Endothelial cell of umbilical vein (primary cell): ENCODE results near the gene UBA6. TPM values are rescaled to one million over a fixed set of nuclear protein-coding genes. Genes with fewer than 3 reads are reported as not detected.

Experiments used
- BruUV-seq: library from RNA; stranded (reverse); fragments of 400-500 nt; replicated peaks from 2 replicates; lab custom pipeline; 2021; lab: Mats Ljungman, UMichigan
- CTCF ChIA-PET: fragments of 300-600, 350-600 bp; sonication (Branson Sonifier 250); formaldehyde crosslinking; loops from one replicate; lab custom pipeline; 2021; ENCODE audit warnings: antibody characterized with exemption, inconsistent platforms; lab: Charles Lee
- POLR2A ChIA-PET: fragments of 300-600, 350-600 bp; sonication (Branson Sonifier 250); formaldehyde crosslinking; loops from one replicate; lab custom pipeline; 2021; ENCODE audit warnings: antibody characterized with exemption, inconsistent platforms; lab: Charles Lee
- DNase-seq: peaks from one replicate; pipeline ENCODE4 v3.0.0-alpha.2; 2011; ENCODE audit warnings: low read depth, low spot score
- FAIRE-seq: peaks from 2 replicates; lab custom pipeline; 2011; peaks lifted over from hg19 to GRCh38; lab: Jason Lieb, UNC
- H2AFZ ChIP-seq: 2 replicates; pipeline ENCODE4 v1.6.0; 2012; ENCODE audit warnings: low read depth, low read length, control low read depth, inconsistent platforms
- H3K27ac ChIP-seq: 2 replicates; pipeline ENCODE4 v1.5.1; 2011; ENCODE audit warnings: low read depth, mild to moderate bottlenecking, control low read depth, low read length, moderate library complexity; ENCODE audit not compliant: insufficient read depth
- H3K27me3 ChIP-seq, 2 experiments: 2 replicates each; pipeline versions ENCODE4 v1.6.0 to v1.6.1; 2011; ENCODE audit warnings: low read length in 2 of 2, mixed read lengths in 1 of 2; ENCODE audit not compliant: control insufficient read depth in 2 of 2, insufficient read depth in 2 of 2
- H3K36me3 ChIP-seq, 2 experiments: 2 replicates in 1 of 2; 3 replicates in 1 of 2; pipeline ENCODE4 v1.5.1; 2011; ENCODE audit warnings: low read length in 2 of 2, mild to moderate bottlenecking in 1 of 2, moderate library complexity in 1 of 2; ENCODE audit not compliant: control insufficient read depth in 2 of 2, insufficient read depth in 2 of 2; ENCODE audit errors: extremely low read depth in 1 of 2
- H3K4me1 ChIP-seq: 3 replicates; pipeline ENCODE4 v1.5.1; 2011; ENCODE audit warnings: mild to moderate bottlenecking, low read length; ENCODE audit not compliant: control insufficient read depth, insufficient read depth; ENCODE audit errors: extremely low read depth
- H3K4me2 ChIP-seq: 2 replicates; pipeline ENCODE4 v1.6.1; 2011; ENCODE audit warnings: low read length, control low read depth, mixed read lengths; ENCODE audit not compliant: insufficient read depth
- H3K4me3 ChIP-seq, 3 experiments: fragments of 200-600 bp in 1 of 3; sonication (generic), shearing (Covaris generic) in 1 of 3; replicated peaks in 1 of 3; 2 replicates each; pipeline ENCODE4 v1.5.1; 2011 to 2016; ENCODE audit warnings: control low read depth in 3 of 3, low read length in 3 of 3, mild to moderate bottlenecking in 2 of 3, inconsistent platforms in 1 of 3, low read depth in 1 of 3, moderate library complexity in 1 of 3; ENCODE audit not compliant: insufficient read depth in 1 of 3
- H3K79me2 ChIP-seq: 2 replicates; pipeline ENCODE4 v1.6.0; 2012; ENCODE audit warnings: low read length, inconsistent platforms; ENCODE audit not compliant: control insufficient read depth, insufficient read depth
- H3K9ac ChIP-seq: replicated peaks from 2 replicates; pipeline ENCODE3; 2011; ENCODE audit warnings: low read length, control low read depth; ENCODE audit not compliant: insufficient read depth; ENCODE audit errors: extremely low read depth
- H3K9me1 ChIP-seq: replicated peaks from 3 replicates; pipeline ENCODE4 v1.6.0; 2011; ENCODE audit warnings: mild to moderate bottlenecking, low read length; ENCODE audit not compliant: control insufficient read depth, insufficient read depth; ENCODE audit errors: extremely low read depth
- H3K9me3 ChIP-seq: replicated peaks from 2 replicates; pipeline ENCODE4 v1.5.1; 2012; ENCODE audit warnings: low read length, inconsistent platforms; ENCODE audit not compliant: control insufficient read depth, insufficient read depth
- H4K20me1 ChIP-seq: replicated peaks from 2 replicates; pipeline ENCODE3; 2011; ENCODE audit warnings: mild to moderate bottlenecking, low read length; ENCODE audit not compliant: control insufficient read depth, insufficient read depth; ENCODE audit errors: extremely low read depth
- EZH2 ChIP-seq: IDR thresholded peaks from 2 replicates; pipeline ENCODE4 v1.6.1; 2012; ENCODE audit warnings: borderline replicate concordance, low read depth, mild to moderate bottlenecking, moderate library complexity, low read length, inconsistent platforms; ENCODE audit not compliant: severe bottlenecking
- FOS ChIP-seq: IDR thresholded peaks from 2 replicates; pipeline ENCODE4 v1.6.1; 2011; ENCODE audit warnings: mild to moderate bottlenecking, low read length, moderate library complexity, borderline replicate concordance; ENCODE audit not compliant: insufficient read depth
- GATA2 ChIP-seq: IDR thresholded peaks from 2 replicates; pipeline ENCODE4 v1.7.0; 2011; ENCODE audit warnings: low read depth, mild to moderate bottlenecking, moderate library complexity, mixed read lengths, low read length; ENCODE audit not compliant: insufficient read length, insufficient read depth
- JUN ChIP-seq: IDR thresholded peaks from 2 replicates; pipeline ENCODE4 v1.6.1; 2011; ENCODE audit warnings: borderline replicate concordance, low read depth; ENCODE audit not compliant: insufficient read length, insufficient read depth
- MYC ChIP-seq: IDR thresholded peaks from one replicate; pipeline ENCODE4 v1.6.1; 2011; ENCODE audit warnings: mild to moderate bottlenecking, low read depth, low read length
- POLR2A ChIP-seq: IDR thresholded peaks from 2 replicates; pipeline ENCODE4 v1.6.1; 2012; ENCODE audit warnings: low read depth, mild to moderate bottlenecking, control low read depth, low read length
- POLR2AphosphoS5 ChIP-seq: IDR thresholded peaks from 2 replicates; pipeline ENCODE4 v1.6.1; 2012; ENCODE audit warnings: low read depth, mild to moderate bottlenecking, control low read depth, low read length, moderate library complexity; ENCODE audit not compliant: insufficient read depth
- dilution Hi-C: fragments of 300-500 bp; cut with MboI; formaldehyde crosslinking; loops from one replicate; pipeline ENCODE4 v1.15.0; 2019; ENCODE audit warnings: low sequenced_read_pairs; ENCODE audit not compliant: extremely low pct_ligation_motif_present
- intact Hi-C: fragments of 100-400 bp; cut with micrococcal nuclease; formaldehyde crosslinking; loops from one replicate; pipeline ENCODE4 v1.10.0; 2022
- polyA plus RNA-seq, 4 experiments: library from polyadenylated mRNA; depleted of rRNA in 3 of 4; stranded (reverse) in 3 of 4; unstranded in 1 of 4; fragments of >200 nt; gene quantifications; 2 replicates each; pipeline versions ENCODE4 v1.2.1 to v1.2.3, GENCODE V29; 2011 to 2012; ENCODE audit warnings: missing spikeins in 1 of 4
- total RNA-seq: library from RNA; stranded (reverse); gene quantifications from 2 replicates; pipeline ENCODE4 v1.2.3, GENCODE V29; 2021
- TF ChIP-seq, protein P1 (sequence below), 2 donors: IDR thresholded peaks; 1 replicate in 1 of 2; 2 replicates in 1 of 2; pipeline ENCODE4 v1.5.1; 2011; ENCODE audit warnings: low read length in 2 of 2, mild to moderate bottlenecking in 2 of 2, moderate library complexity in 2 of 2, control low read depth in 1 of 2, inconsistent platforms in 1 of 2, low read depth in 1 of 2; ENCODE audit not compliant: insufficient read depth in 1 of 2; ENCODE audit errors: extremely low read depth in 1 of 2
- TF ChIP-seq, protein P2 (sequence below): IDR thresholded peaks from 2 replicates; pipeline ENCODE4 v1.6.1; 2011; ENCODE audit not compliant: insufficient read depth, insufficient read length

The UBA6 gene
- total and polyA plus RNA-seq, 2 donors (not counting 3 experiments of a cell fraction or from before 2014, with no cell fraction given), result 30.9 to 96.4 TPM

DNA sequence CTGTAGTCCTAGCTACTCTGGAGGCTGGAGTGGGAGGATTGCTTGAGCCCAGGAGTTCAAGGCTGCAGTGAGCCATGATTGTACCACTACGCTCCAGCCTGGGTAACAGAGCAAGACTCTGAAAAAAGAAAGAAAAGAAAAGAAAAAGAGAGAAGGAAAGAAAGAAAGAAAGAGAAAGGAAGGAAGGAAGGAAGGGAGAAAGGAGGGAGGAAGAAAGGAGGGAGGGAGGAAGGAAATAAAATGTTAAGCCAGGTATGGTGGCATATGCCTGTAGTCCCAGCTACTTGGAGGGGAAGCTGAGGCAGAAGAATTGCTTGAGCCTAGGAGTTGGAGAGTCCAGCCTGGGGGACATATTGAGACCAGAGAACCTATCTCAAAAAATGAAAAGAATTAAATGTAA is 130.4 kb downstream of the UBA6 start:
- no TSS peak for BruUV-seq
- no peak overlapping the region for H3K4me3 ChIP-seq
- ChIA-PET POLR2A (no interaction called here), CTCF (interaction anchor here (0.6 kb wide), 1 partner anchor 125 kb away, joined by 3 read pairs; no protein-coding TSS in a partner anchor)
- no peak overlapping the region for H3K4me2 ChIP-seq
- no peak for FAIRE-seq
- no peaks in the 10 kb centered on the region for H3K4me1 ChIP-seq
- H3K27ac ChIP-seq, result no peak overlapping the region
- no peaks in the 10 kb centered on the region for H4K20me1 ChIP-seq
- no peak overlapping the region for H2AFZ ChIP-seq
- dilution Hi-C loops, result no loop called here
- H3K79me2 ChIP-seq, result no peaks in the 10 kb centered on the region
- H3K9ac ChIP-seq, result no peak overlapping the region
- intact Hi-C loops, result no loop called here
- no peaks in the 10 kb centered on the region for H3K36me3 ChIP-seq
- no peaks in the 10 kb centered on the region for H3K9me1 ChIP-seq
- no peaks in the 10 kb centered on the region for H3K27me3 ChIP-seq
- no peak for TF ChIP-seq GATA2
- TF ChIP-seq EZH2, result no peak
- TF ChIP-seq MYC, result no peak
- TF ChIP-seq, protein P1, sequence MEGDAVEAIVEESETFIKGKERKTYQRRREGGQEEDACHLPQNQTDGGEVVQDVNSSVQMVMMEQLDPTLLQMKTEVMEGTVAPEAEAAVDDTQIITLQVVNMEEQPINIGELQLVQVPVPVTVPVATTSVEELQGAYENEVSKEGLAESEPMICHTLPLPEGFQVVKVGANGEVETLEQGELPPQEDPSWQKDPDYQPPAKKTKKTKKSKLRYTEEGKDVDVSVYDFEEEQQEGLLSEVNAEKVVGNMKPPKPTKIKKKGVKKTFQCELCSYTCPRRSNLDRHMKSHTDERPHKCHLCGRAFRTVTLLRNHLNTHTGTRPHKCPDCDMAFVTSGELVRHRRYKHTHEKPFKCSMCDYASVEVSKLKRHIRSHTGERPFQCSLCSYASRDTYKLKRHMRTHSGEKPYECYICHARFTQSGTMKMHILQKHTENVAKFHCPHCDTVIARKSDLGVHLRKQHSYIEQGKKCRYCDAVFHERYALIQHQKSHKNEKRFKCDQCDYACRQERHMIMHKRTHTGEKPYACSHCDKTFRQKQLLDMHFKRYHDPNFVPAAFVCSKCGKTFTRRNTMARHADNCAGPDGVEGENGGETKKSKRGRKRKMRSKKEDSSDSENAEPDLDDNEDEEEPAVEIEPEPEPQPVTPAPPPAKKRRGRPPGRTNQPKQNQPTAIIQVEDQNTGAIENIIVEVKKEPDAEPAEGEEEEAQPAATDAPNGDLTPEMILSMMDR (IDR thresholded peaks at IDR 0.05; ENCODE audit: extremely low read depth in 1 of 2, insufficient read depth in 1 of 2, low read depth in 1 of 2, low read length in 2 of 2), result no peak
- TF ChIP-seq POLR2A, result no peak
- TF ChIP-seq POLR2AphosphoS5, result no peak
- TF ChIP-seq, protein P2, sequence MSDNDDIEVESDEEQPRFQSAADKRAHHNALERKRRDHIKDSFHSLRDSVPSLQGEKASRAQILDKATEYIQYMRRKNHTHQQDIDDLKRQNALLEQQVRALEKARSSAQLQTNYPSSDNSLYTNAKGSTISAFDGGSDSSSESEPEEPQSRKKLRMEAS, result no peak
- TF ChIP-seq FOS, result no peak
- no peak for TF ChIP-seq JUN
- H3K9me3 ChIP-seq, result no peaks in the 10 kb centered on the region
- no peak for DNase-seq
